PC-3 (cell line): ENCODE data around the gene UBE2G1. TPM values are rescaled to one million over a fixed set of nuclear protein-coding genes. Genes with fewer than 3 reads are reported as not detected.

Experiments
- ATAC-seq: fragments of 200-7000 bp; cut with Tn5 transposase; 2 replicates; pipeline ENCODE4 v1.9.1; 2020; ENCODE audit warnings: mild to moderate bottlenecking, moderate library complexity
- BruUV-seq: library from RNA; stranded (reverse); fragments of 400-500 nt; replicated peaks from 2 replicates; lab custom pipeline; 2021; lab: Mats Ljungman, UMichigan
- CTCF ChIA-PET: fragments of 300-600 bp; sonication (Branson Sonifier 250); formaldehyde crosslinking; loops from one replicate; lab custom pipeline; 2022; ENCODE audit warnings: antibody characterized with exemption; lab: Charles Lee
- POLR2A ChIA-PET: fragments of 300-600 bp; sonication (Branson Sonifier 250); formaldehyde crosslinking; loops from one replicate; lab custom pipeline; 2022; ENCODE audit warnings: antibody characterized with exemption; ENCODE audit not compliant: unreplicated experiment; lab: Charles Lee
- DNase-seq: peaks from one replicate; pipeline ENCODE4 v3.0.0-alpha.2; 2015
- H2AFZ ChIP-seq: fragments of 300-600 bp; sonication (generic); 2 replicates; pipeline ENCODE4 v1.6.0; 2016; ENCODE audit warnings: antibody characterized with exemption, low read length
- H3F3A ChIP-seq: fragments of 300-600 bp; sonication (generic); one replicate; pipeline ENCODE4 v1.6.0; 2017; ENCODE audit warnings: antibody characterized with exemption, low read length, control low read depth, mild to moderate bottlenecking; ENCODE audit not compliant: unreplicated experiment
- H3K27ac ChIP-seq: fragments of 300-600 bp; sonication (generic); 2 replicates; pipeline ENCODE4 v1.5.1; 2016; ENCODE audit warnings: mild to moderate bottlenecking, low read length
- H3K27me3 ChIP-seq: fragments of 300-600 bp; sonication (generic); 2 replicates; pipeline ENCODE4 v1.6.1; 2016; ENCODE audit warnings: low read length, mixed read lengths
- H3K36me3 ChIP-seq: fragments of 300-600 bp; sonication (generic); 2 replicates; pipeline ENCODE4 v1.6.1; 2016; ENCODE audit warnings: low read depth, mixed run types, low read length, mixed read lengths
- H3K4me1 ChIP-seq: fragments of 300-600 bp; sonication (generic); 2 replicates; pipeline ENCODE4 v1.5.1; 2016; ENCODE audit warnings: low read length; ENCODE audit not compliant: insufficient read depth
- H3K4me2 ChIP-seq: fragments of 300-600 bp; sonication (generic); 2 replicates; pipeline ENCODE4 v1.6.0; 2016; ENCODE audit warnings: low read length
- H3K4me3 ChIP-seq: fragments of 300-600 bp; sonication (generic); 2 replicates; pipeline ENCODE4 v1.5.1; 2016; ENCODE audit warnings: mild to moderate bottlenecking, low read length, mixed read lengths
- H3K79me2 ChIP-seq: fragments of 300-600 bp; sonication (generic); 2 replicates; pipeline ENCODE4 v1.6.1; 2017; ENCODE audit warnings: low read length, mixed read lengths
- H3K9ac ChIP-seq: fragments of 300-600 bp; sonication (generic); 2 replicates; pipeline ENCODE4 v1.6.0; 2016; ENCODE audit warnings: mild to moderate bottlenecking, low read length
- H3K9me2 ChIP-seq: fragments of 300-600 bp; sonication (generic); replicated peaks from 2 replicates; pipeline ENCODE4 v1.6.1; 2016; ENCODE audit warnings: mixed run types, low read length, mixed read lengths
- H3K9me3 ChIP-seq: fragments of 300-600 bp; sonication (generic); 2 replicates; pipeline ENCODE4 v1.6.1; 2016; ENCODE audit warnings: low read length, mixed read lengths
- H4K20me1 ChIP-seq: fragments of 300-600 bp; sonication (generic); 2 replicates; pipeline ENCODE4 v1.6.1; 2016; ENCODE audit warnings: low read length, mixed read lengths
- EZH2 ChIP-seq: fragments of 300-600 bp; sonication (generic); IDR thresholded peaks from one replicate; pipeline ENCODE4 v1.6.1; 2017; ENCODE audit warnings: antibody characterized with exemption, mild to moderate bottlenecking, low read length; ENCODE audit not compliant: unreplicated experiment
- EZH2phosphoT487 ChIP-seq: fragments of 300-600 bp; sonication (generic); IDR thresholded peaks from 2 replicates; pipeline ENCODE4 v1.6.1; 2018; ENCODE audit warnings: mild to moderate bottlenecking, antibody characterized with exemption, low read length, borderline replicate concordance
- intact Hi-C: fragments of 100-400 bp; cut with micrococcal nuclease; formaldehyde crosslinking; loops from 2 replicates; pipeline ENCODE4 v1.9.0; 2023
- total RNA-seq: library from RNA; depleted of rRNA; stranded (reverse); fragments of >200 nt; gene quantifications from 2 replicates; pipeline ENCODE4 v1.2.3, GENCODE V29; 2014
- TF ChIP-seq, protein P1 (sequence below): fragments of 300-600 bp; sonication (generic); conservative IDR thresholded peaks from 2 replicates; pipeline ENCODE4 v1.5.1; 2017; ENCODE audit warnings: antibody characterized with exemption, low read depth, mild to moderate bottlenecking, low read length

The UBE2G1 gene
- total RNA-seq, 1 experiment from 2014 or later, result 35.8 TPM

DNA sequence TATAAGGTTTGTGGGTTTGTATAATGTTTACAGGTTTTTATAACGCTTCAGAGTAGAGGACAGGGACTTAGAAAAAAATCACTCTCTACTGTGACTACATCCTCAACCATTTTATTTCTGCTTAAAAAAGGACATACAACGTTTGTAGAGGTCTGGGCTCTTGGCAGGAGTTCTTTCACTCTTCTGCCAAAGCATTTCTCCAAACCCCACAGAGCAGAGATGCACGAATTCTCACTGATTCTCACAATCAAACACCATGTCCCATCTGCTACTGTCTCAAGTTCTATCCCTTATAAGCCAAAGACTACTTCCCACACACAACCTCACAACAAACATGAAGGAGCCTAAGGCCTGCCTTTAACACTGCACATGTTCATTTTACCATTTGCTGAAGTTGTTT is 95.7 kb downstream of the UBE2G1 start:
- Histone ChIP-seq H3K36me3 (no peaks in the 10 kb centered on the region; the same call in none of the 2 replicates), H2AFZ (no peak overlapping the region), H3K27me3 (no peaks in the 10 kb centered on the region), H3K4me2 (no peak overlapping the region), H3K9me2 (no peaks in the 10 kb centered on the region), H3F3A (no peaks in the 10 kb centered on the region), H3K27ac (no peak overlapping the region), H4K20me1 (no peaks in the 10 kb centered on the region), H3K9ac (no peak overlapping the region), H3K4me3 (no peak overlapping the region), H3K4me1 (no peaks in the 10 kb centered on the region), H3K9me3 (no peaks in the 10 kb centered on the region), H3K79me2 (no peaks in the 10 kb centered on the region)
- DNase-seq, result no peak
- no TSS peak for BruUV-seq
- TF ChIP-seq, protein P1, sequence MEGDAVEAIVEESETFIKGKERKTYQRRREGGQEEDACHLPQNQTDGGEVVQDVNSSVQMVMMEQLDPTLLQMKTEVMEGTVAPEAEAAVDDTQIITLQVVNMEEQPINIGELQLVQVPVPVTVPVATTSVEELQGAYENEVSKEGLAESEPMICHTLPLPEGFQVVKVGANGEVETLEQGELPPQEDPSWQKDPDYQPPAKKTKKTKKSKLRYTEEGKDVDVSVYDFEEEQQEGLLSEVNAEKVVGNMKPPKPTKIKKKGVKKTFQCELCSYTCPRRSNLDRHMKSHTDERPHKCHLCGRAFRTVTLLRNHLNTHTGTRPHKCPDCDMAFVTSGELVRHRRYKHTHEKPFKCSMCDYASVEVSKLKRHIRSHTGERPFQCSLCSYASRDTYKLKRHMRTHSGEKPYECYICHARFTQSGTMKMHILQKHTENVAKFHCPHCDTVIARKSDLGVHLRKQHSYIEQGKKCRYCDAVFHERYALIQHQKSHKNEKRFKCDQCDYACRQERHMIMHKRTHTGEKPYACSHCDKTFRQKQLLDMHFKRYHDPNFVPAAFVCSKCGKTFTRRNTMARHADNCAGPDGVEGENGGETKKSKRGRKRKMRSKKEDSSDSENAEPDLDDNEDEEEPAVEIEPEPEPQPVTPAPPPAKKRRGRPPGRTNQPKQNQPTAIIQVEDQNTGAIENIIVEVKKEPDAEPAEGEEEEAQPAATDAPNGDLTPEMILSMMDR, result no peak
- TF ChIP-seq EZH2phosphoT487 (no peak), EZH2 (no peak)
- intact Hi-C loops, result no loop called here
- no peak for ATAC-seq
- POLR2A ChIA-PET, result no interaction called here
- CTCF ChIA-PET, result no interaction called here

DNA sequence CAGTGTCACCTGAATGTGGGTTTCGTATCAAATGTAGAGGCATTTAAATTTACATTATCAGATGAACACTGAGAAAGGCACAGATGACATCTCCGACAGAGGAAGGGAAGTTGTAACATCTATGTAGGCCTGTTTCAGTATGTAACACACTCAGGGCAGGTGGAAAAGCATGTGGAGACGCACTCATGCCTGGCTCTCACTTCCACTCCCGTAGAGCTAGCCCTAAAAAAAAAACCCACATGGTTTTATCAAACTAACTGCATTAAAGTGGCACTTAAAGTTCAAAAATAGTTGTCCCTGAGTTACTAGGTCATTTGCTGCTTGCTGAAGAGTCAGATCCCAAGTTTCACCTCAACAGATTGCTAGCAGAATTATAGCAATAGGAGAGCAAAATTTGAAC is 96.6 kb downstream of the UBE2G1 start:
- Histone ChIP-seq H3K9ac (no peak overlapping the region), H3K27me3 (no peaks in the 10 kb centered on the region), H4K20me1 (no peaks in the 10 kb centered on the region), H3K9me2 (no peaks in the 10 kb centered on the region), H3K4me3 (no peak overlapping the region), H3K27ac (no peak overlapping the region), H3K79me2 (no peaks in the 10 kb centered on the region), H2AFZ (no peak overlapping the region), H3K9me3 (no peaks in the 10 kb centered on the region), H3F3A (no peaks in the 10 kb centered on the region), H3K4me2 (no peak overlapping the region), H3K36me3 (no peaks in the 10 kb centered on the region; the same call in none of the 2 replicates), H3K4me1 (no peaks in the 10 kb centered on the region)
- ChIA-PET CTCF (no interaction called here), POLR2A (no interaction called here)
- TF ChIP-seq, protein P1, result no peak
- TF ChIP-seq EZH2phosphoT487, result no peak
- TF ChIP-seq EZH2, result no peak
- BruUV-seq, result no TSS peak
- no peak for ATAC-seq
- DNase-seq, result no peak
- intact Hi-C loops, result no loop called here

DNA sequence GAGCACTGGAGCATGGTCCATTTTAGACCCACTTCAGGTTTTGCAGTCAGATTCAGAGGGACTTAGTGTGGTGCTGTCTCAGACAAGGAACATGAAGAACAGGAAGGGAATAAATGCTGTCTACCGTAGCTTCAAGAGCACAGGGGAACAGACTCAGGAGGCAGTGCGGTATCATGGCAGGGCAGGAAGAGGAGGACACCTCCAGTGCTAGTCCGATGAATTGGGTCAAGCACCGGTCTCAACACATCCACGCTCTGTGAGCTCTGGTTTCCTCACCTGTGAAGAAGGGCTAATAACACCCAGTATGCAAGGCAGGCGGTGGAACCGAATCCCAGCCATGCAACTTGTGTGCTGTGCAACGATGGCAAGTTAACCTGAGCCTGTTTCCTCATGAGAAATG is 99.1 kb downstream of the UBE2G1 start:
- Histone ChIP-seq H3K4me1 (peaks cover 7% of the 10 kb centered on the region), H3K9ac (no peak overlapping the region), H3K9me2 (no peaks in the 10 kb centered on the region), H3K27ac (no peak overlapping the region), H3K9me3 (no peaks in the 10 kb centered on the region), H3K36me3 (no peaks in the 10 kb centered on the region; the same call in none of the 2 replicates), H3K4me3 (no peak overlapping the region), H3K4me2 (no peak overlapping the region), H3K79me2 (peaks cover 18% of the 10 kb centered on the region), H4K20me1 (peaks cover 4% of the 10 kb centered on the region; the same call in 1 of the 2 replicates), H3F3A (no peaks in the 10 kb centered on the region), H2AFZ (no peak overlapping the region), H3K27me3 (no peaks in the 10 kb centered on the region)
- POLR2A ChIA-PET, result no interaction called here
- no peak for TF ChIP-seq EZH2phosphoT487
- TF ChIP-seq, protein P1, result no peak
- no peak for TF ChIP-seq EZH2
- CTCF ChIA-PET, result no interaction called here
- ATAC-seq (no peak), DNase-seq (no peak)
- intact Hi-C loops, result no loop called here
- BruUV-seq, result no TSS peak
